ENCODE measurements around the gene ZNF784.

Gene ZNF784

GRCh38 chr19:55644191-55644833 is 19.9 kb upstream of the ZNF784 start:
- DNase-seq (ENCODE audit: low read depth in 2 of 2) = no peak

GRCh38 chr19:55643887-55644176 is 19.5 kb upstream of the ZNF784 start:
- DNase-seq (ENCODE audit: low read depth in 2 of 2) = no peak

GRCh38 chr19:55643003-55643886 is 18.9 kb upstream of the ZNF784 start, which contains the start of gene ZNF581:
Gene ZNF581, plus strand, starts transcription at chr19:55643649. Its CDS starts 923 bp downstream, at chr19:55644572.
- peak in 1 of 2 experiments; percentile 49 for DNase-seq (ENCODE audit: low read depth in 2 of 2)

GRCh38 chr19:55642153-55643002 is 18.0 kb upstream of the ZNF784 start:
- no peak for DNase-seq (ENCODE audit: low read depth in 2 of 2)

GRCh38 chr19:55641426-55642152 is 17.2 kb upstream of the ZNF784 start:
- no peak for DNase-seq (ENCODE audit: low read depth in 2 of 2)

- DNase-seq (ENCODE audit: low read depth in 2 of 2) = peak; percentile 62 to 66
These were observed 16.4 kb upstream of the ZNF784 start, which contains the start of gene ZNF580 for GRCh38 chr19:55640577-55641425. Gene ZNF580, plus strand, starts transcription at chr19:55641002. Its CDS starts 1,507 bp downstream, at chr19:55642509.

GRCh38 chr19:55640043-55640576 is 15.7 kb upstream of the ZNF784 start:
- peak in 1 of 2 experiments; percentile 33 for DNase-seq (ENCODE audit: low read depth in 2 of 2)

GRCh38 chr19:55638864-55639359 is 14.5 kb upstream of the ZNF784 start:
- no peak for DNase-seq (ENCODE audit: low read depth in 2 of 2)

- DNase-seq (ENCODE audit: low read depth in 2 of 2) = no peak
These were observed 13.2 kb upstream of the ZNF784 start for GRCh38 chr19:55637534-55637933.

GRCh38 chr19:55636723-55637122 is 12.4 kb upstream of the ZNF784 start:
- DNase-seq (ENCODE audit: low read depth in 2 of 2) = no peak

GRCh38 chr19:55635856-55636440 is 11.6 kb upstream of the ZNF784 start:
- no peak for DNase-seq (ENCODE audit: low read depth in 2 of 2)

GRCh38 chr19:55635334-55635717 is 11.0 kb upstream of the ZNF784 start:
- no peak for DNase-seq (ENCODE audit: low read depth in 2 of 2)

GRCh38 chr19:55633861-55634260 is 9.5 kb upstream of the ZNF784 start:
- no peak for DNase-seq (ENCODE audit: low read depth in 2 of 2)

GRCh38 chr19:55632463-55632834 is 8.1 kb upstream of the ZNF784 start:
- DNase-seq (ENCODE audit: low read depth in 2 of 2) = peak; percentile 80 to 81

GRCh38 chr19:55626350-55626749 is 2.0 kb upstream of the ZNF784 start:
- no peak for DNase-seq (ENCODE audit: low read depth in 2 of 2)

GRCh38 chr19:55625004-55625326 is 599 bp upstream of the ZNF784 start:
- no peak for DNase-seq (ENCODE audit: low read depth in 2 of 2)

- no peak for DNase-seq (ENCODE audit: low read depth in 2 of 2)
These were observed 805 bp downstream of the ZNF784 start for GRCh38 chr19:55623561-55623960.

GRCh38 chr19:55623130-55623529 is 1.2 kb downstream of the ZNF784 start:
- DNase-seq (ENCODE audit: low read depth in 2 of 2) = no peak

GRCh38 chr19:55622242-55622969 is 2.0 kb downstream of the ZNF784 start:
- DNase-seq (ENCODE audit: low read depth in 2 of 2) = no peak

Measured in fibroblast of skin of left quadriceps (primary cell).